Fibroblast of gingiva (primary cell): ENCODE data around the gene GET4.

Experiments
- DNase-seq: peaks from one replicate; pipeline ENCODE4 v3.0.0-alpha.2; 2011; ENCODE audit warnings: low read depth

Gene GET4

DNA sequence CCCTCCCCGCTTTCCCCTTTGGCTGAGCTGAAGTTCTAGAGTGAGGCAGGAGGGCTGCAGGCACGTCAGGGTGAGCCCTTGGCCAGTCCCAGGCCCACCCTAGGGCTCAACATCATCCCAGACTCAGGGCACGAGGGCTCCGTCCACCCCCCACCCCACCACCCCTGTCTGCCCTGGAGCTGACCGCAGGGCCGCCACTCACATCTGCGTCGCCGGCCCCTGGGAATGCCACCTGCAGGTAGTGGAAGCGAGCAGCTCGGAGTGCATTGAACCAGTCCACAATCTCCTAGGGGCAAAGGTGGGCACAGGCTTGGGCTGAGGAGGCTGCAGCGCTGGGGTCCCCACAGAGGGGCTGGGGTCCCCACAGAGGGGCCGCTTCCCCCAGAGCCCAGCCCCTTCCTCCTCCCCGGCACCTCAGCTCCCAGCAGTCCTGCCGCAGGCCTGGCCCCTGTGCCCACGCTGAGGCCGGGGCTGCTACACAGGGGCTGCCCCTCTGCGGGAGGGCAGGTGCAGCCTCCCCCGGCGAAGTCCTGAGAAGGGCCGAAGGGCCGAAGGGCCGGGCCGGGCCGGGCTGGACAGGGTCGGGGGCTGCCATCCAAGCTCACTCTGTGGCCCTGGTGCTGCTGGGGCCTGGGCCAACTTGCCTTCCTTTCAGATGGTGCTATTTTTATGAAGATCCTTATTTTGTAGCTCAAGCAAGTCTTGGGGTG is 24.1 kb downstream of the GET4 start:
- no peak for DNase-seq

DNA sequence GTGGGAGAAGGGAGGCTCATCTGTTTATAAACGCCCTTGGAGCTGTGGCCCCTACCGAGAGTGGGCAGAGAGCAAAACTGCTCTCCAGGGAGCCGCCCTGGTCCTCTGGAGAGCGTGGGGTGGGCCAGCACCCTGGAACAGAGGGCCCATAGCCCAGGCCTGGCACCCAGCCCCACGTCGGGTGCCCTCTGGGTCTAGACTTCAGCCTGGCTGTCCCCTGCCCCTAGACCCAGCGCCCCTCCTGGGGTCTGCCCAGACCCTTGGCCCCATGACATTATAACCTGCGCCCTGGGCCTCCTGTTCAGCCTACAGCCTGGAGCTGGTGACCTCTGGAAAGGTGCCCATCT is 24.7 kb downstream of the GET4 start:
- DNase-seq, result no peak

GRCh38 chr7:901388-902154 is 25.2 kb downstream of the GET4 start:
- DNase-seq, result peak; percentile 80

DNA sequence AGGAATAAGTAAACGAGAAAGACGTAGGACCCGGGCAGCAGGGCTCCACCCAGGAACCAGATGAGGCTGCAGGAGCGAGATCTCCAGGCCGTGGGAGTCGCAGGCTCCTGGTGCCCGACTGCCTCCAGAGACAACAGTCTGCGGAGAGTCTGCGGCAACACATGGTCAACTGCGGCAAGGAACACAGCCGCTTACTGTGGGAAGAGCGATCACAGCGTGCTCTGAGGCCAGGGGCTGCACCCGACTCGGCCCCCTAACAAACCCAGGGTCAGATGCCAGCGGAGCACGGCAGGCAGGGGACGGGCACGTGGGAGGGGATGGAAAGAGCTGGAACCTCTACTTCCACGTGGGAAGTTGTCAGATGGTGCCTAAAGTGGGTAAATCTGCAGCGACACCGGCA is 26.6 kb downstream of the GET4 start:
- no peak for DNase-seq

DNA sequence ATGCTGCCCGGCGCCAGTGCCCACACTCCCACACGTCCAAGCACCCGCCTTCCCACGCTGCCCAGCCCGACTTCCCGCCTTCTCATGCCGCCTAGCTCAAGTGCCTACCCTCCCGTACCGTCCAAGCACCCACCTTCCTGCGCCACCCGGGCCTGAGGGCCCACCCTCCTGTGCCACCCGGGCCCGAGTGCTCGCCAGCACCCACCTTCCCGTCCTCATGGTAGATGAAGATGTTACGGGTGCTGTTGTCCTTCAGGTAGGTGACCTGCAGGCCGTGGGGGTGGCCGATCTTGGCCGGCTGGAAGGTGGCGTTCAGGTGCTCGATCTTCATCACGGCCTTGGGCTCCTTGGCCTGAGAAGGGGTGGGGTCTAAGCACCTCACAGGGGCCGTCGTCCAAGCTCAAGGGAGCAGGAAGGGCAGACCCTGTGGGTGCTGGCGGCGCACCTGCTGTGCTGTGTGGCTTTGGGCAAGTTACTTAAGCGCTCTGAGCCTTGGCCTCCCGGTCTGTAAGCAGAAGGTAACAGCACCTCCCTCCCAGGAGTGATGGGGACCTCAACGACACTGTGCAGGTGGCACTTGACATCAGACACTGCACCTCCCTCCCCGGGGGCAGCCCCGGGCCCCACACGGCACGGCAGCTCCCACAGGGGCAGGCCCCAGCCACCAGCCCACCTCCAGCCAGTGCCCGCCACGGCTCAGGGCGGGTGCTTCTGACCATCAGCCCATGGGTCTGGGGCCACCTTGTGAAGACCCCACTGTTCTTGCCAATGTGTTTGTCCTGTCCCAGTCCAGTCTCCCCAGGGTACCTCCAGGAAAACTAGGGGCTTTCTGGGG is 27.8 kb downstream of the GET4 start:
- no peak for DNase-seq

- DNase-seq, result peak; percentile 23
These were observed 28.5 kb downstream of the GET4 start for GRCh38 chr7:904847-905246.

DNA sequence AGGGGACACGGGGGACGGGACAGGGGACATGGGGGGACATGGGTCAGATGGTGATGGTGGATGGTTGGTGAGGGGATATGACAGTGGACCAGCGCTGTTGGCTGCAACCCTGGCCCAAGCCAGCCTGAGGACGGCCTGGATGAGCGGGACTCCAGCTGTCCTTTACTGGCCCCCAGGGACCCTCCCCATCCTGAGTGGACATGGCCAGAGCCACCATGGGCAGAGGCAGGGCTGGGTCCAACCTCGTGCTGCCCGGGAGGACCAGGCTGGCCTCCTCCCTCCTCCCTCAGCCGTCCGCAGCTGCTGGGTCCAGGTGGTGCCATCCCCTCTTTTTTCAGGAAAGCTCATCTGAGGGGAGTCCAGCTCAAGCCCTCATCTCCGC is 30.4 kb downstream of the GET4 start:
- DNase-seq, result no peak

- no peak for DNase-seq
These were observed 31.0 kb downstream of the GET4 start for GRCh38 chr7:907158-907980.

- DNase-seq, result no peak
These were observed 31.8 kb downstream of the GET4 start for GRCh38 chr7:908159-908581.

GRCh38 chr7:908591-909357 is 32.4 kb downstream of the GET4 start:
- peak; percentile 15 for DNase-seq

- peak; percentile 23 for DNase-seq
These were observed 33.3 kb downstream of the GET4 start for GRCh38 chr7:909358-910329.

GRCh38 chr7:910441-910861 is 34.1 kb downstream of the GET4 start:
- no peak for DNase-seq

- no peak for DNase-seq
These were observed 34.6 kb downstream of the GET4 start for GRCh38 chr7:910931-911431.

GRCh38 chr7:911791-912480 is 35.6 kb downstream of the GET4 start:
- DNase-seq, result no peak

DNA sequence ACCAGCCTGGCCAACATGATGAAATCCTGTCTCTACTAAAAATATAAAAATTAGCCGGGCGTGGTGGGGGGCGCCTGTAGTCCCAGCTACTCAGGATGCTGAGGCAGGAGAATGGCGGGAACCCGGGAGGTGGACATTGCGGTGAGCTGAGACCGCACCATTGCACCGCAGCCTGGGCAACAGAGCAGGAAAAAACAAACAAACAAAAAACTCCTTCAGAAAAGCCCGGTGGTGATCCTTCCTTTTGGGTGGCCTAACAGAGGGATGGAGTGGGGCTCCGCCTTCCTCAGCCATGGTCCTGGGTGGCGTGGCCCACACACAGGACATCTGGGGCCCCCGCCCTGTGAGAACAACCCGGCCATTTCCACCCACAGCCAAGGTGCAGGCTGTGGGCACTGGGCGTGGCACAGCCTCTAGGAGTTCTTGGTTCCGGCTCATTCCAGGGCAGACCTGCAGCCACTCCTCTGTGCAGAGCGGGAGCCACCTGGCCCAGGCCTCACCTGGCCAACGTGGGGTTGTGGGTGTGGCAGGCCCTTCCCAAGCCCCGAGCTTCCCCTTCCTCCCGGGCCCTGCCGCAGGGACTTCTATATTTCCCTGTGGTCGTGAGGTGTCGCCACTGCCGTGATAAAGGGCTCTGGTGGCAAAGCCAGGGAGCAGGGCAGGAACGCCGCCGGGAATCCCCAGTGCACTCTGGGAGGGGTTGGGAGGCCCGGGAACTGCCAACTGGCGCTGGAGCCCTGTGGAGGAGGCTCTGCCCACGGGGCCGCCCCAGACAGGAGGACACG is 37.6 kb downstream of the GET4 start:
- no peak for DNase-seq

DNA sequence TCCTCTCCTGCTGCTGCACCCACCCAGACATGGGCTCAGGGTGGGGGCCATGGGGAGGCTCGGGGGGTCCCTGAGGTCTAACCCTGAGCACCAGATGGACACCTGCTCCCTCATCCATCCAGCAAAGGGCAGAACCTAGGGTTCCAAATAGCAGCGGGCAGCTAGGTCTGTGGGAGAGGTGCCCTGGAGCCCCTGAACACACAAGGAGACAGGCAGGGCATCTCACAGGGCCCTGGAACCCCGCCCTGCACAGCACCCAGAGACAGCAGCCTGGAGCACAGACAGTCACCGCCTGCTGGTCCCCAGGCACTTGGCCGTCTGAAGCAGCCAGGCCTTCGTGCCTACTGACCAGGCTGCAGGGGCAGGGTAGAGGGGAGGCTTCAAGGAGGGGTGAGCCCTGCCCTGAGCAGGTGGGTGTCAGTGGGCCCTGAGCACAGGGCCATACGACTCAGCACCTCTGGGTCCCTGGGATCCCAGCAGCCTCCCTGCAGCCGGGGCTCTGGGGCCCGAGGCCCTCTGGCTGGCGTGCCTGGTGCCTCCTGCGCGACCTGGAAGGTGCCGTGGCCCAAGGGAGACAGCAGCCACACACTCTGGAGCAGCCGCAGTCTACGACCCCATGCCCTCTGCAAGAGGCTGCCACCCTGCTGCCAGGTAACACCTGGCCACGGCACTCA is 38.3 kb downstream of the GET4 start:
- DNase-seq, result no peak

DNA sequence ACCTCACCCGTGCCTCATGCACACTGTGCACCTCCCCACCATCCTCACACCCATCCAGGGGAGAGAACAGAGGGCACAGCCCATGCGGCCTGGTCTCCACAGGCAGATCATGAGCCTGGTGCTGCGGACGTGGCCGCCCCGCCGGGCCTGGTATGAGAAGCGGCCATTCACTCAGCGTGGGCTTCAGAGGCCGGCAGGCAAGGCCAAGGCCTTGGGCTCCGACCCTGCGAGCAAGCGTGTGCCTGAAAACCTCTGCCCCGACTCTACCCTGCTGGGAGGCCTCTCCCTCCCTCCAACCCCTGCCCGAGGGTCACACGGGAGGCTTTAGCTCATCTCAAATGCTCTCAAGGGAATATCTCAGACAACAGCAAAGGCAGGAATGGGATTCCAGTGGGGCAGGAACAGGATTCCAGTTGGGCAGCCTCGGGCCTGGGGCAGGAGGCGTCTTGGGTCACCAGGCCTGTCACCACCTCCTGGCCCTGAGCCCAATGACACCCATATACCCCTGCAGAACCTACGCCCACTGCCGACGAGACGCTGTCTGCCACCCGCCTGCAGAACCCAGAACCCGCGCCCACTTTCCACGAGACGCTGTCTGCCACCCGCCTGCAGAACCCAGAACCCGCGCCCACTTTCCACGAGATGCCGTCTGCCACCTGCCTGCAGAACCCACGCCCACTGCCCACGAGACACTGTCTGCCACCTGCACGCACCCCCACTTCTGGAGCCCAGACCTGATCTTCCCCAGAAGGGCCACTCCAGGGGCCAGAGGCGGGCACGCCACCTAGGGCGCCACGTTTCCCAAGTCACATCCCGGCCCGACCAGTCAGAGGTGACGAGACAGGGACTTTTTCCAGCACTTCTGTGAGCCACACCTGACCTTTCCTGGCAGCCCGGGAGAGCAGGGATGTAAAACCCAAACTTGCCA is 39.2 kb downstream of the GET4 start:
- no peak for DNase-seq
